Astrocyte of the spinal cord (primary cell): ENCODE measurements around the gene ENOPH1.

Experiments
- DNase-seq: peaks from one replicate; pipeline ENCODE4 v3.0.0; 2011; ENCODE audit warnings: low read depth, low spot score
- H3K4me3 ChIP-seq: 2 replicates; pipeline ENCODE4 v1.5.1; 2011; ENCODE audit warnings: low read depth, mild to moderate bottlenecking, low read length, moderate library complexity
- in situ Hi-C: cut with HindIII; loops from 2 replicates; pipeline ENCODE4 v1.10.0; 2017; ENCODE audit warnings: low sequenced_read_pairs
- TF ChIP-seq, protein P1 (sequence below): IDR thresholded peaks from 2 replicates; pipeline ENCODE4 v1.5.1; 2012; ENCODE audit warnings: low read depth, mild to moderate bottlenecking, low read length, inconsistent platforms

Gene ENOPH1

GRCh38 chr4:82428526-82428968 lies 1.8 kb upstream of the ENOPH1 start:
- no peak for DNase-seq
- TF ChIP-seq, protein P1, sequence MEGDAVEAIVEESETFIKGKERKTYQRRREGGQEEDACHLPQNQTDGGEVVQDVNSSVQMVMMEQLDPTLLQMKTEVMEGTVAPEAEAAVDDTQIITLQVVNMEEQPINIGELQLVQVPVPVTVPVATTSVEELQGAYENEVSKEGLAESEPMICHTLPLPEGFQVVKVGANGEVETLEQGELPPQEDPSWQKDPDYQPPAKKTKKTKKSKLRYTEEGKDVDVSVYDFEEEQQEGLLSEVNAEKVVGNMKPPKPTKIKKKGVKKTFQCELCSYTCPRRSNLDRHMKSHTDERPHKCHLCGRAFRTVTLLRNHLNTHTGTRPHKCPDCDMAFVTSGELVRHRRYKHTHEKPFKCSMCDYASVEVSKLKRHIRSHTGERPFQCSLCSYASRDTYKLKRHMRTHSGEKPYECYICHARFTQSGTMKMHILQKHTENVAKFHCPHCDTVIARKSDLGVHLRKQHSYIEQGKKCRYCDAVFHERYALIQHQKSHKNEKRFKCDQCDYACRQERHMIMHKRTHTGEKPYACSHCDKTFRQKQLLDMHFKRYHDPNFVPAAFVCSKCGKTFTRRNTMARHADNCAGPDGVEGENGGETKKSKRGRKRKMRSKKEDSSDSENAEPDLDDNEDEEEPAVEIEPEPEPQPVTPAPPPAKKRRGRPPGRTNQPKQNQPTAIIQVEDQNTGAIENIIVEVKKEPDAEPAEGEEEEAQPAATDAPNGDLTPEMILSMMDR: no peak
- in situ Hi-C loops: no loop called here
- H3K4me3 ChIP-seq: peak overlapping the region; percentile 91

DNA sequence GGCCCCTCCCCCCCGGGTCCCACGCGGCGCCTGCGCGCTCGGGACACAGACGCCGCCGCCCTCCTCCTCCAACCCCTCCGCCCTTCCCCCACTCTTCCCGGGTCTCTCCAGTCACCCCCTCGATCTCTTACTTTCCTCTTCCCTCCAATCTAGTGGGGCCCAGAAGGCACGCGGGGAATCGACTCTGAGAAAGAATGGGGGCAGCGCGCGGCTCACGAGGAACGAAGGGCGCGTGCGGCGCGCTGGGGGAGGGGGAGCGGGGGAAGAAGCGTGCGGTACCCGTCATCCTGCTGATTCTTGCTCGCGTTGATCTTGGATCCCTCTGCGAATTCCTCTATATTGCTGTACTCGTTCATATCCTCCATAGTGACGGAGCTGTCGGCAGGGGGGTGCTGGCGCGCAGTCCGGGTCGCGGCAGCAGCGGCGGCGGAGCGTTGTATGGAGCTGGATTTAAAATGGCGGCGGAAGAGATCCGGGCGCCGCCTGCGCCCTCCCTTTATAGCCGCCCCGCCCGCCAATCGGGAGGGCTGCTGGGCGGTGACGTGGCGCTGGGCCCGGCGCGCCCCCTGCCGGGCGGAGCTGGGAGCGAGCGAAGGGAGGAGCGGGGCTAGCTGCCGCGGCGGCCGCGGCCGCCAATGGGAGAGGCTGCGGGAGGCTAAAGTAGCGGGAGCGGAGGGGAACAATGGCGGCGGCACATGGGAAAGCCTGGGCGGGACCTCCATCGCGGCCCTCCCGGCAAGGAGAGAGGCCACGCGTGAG lies 1.2 kb upstream of the ENOPH1 start:
- H3K4me3 ChIP-seq: peak overlapping the region; percentile 91
- in situ Hi-C loops: no loop called here
- DNase-seq: peak; percentile 93
- TF ChIP-seq, protein P1: peak; percentile 69

DNA sequence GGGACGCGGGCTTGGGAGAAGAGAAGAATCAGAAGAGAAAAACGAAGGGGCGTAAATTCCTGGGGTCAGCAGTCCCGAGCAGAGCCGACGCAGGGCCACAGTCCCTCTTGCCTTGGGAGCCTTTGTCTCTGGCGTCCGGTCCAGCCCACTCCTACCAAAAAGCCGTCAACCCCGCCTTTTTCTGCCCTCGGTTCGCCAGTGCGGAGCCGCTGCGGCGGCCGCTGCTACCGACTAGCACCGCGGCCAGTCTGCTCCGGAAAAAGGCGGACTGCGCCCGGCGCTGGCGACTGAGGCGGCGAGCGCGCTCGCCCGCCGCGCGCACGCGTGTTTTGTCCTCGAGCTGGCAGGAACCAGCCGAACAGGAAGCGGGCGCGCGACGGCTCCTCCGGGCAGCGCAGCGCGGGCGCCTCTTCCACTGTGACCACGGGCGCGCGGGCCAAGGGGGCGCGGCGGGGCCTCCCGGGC lies 630 bp upstream of the ENOPH1 start:
- in situ Hi-C loops: no loop called here
- TF ChIP-seq, protein P1: no peak
- no peak for DNase-seq
- peak overlapping the region; percentile 91 for H3K4me3 ChIP-seq

GRCh38 chr4:82430964-82431745 lies 765 bp downstream of the ENOPH1 start:
- TF ChIP-seq, protein P1: no peak
- peak overlapping the region; percentile 91 for H3K4me3 ChIP-seq
- no peak for DNase-seq
- in situ Hi-C loops: no loop called here

- DNase-seq: no peak
- no peak overlapping the region for H3K4me3 ChIP-seq
- TF ChIP-seq, protein P1: no peak
- in situ Hi-C loops: no loop called here
These were observed 1.4 kb downstream of the ENOPH1 start for GRCh38 chr4:82431831-82432230.

DNA sequence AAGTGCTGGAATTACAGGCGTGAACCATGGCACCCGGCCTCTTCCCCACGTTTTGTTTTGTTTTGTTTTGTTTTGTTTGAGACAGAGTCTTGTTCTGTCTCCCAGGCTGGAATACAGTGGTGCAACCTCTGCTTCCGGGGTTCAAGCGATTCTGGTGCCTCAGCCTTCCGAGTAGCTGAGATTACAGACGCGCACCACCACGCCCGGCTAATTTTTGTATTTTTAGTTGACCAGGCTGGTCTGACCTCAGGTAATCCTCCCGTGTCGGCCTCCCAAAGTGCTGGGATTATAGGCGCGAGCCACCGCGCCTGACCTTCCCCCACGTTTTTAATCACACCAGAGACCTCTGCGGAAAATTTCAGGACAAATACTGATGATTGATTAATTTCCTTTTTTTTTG lies 2.2 kb downstream of the ENOPH1 start:
- DNase-seq: no peak
- in situ Hi-C loops: no loop called here
- H3K4me3 ChIP-seq: no peak overlapping the region
- TF ChIP-seq, protein P1: no peak
